GM19043 (cell line): ENCODE data around the gene CPSF6.

Source experiments
- ATAC-seq: cut with Tn5 transposase; IDR thresholded peaks from one replicate; pipeline ENCODE4 v1.9.1; 2021; ENCODE audit warnings: low read depth; ENCODE audit not compliant: unreplicated experiment

Gene CPSF6

GRCh38 chr12:69318225-69318624 lies 78.9 kb downstream of the CPSF6 start:
- no peak for ATAC-seq

- no peak for ATAC-seq
These were observed 82.0 kb downstream of the CPSF6 start for GRCh38 chr12:69321351-69321750.
